GM18861 (cell line): ENCODE results near the gene IPO11.

Experiments used
- ATAC-seq: cut with Tn5 transposase; IDR thresholded peaks from one replicate; pipeline ENCODE4 v1.9.1; 2021; ENCODE audit not compliant: unreplicated experiment

IPO11 gene

GRCh38 chr5:62412549-62413329 is at the start of gene IPO11:
Gene IPO11, plus strand, starts transcription at chr5:62412763. Its CDS starts 24,517 bp downstream, at chr5:62437280.
- ATAC-seq = peak; percentile 98

GRCh38 chr5:62369039-62369438 is 43.5 kb upstream of the IPO11 start:
- ATAC-seq = no peak

- no peak for ATAC-seq
Measured at GRCh38 chr5:62371409-62371808, 41.2 kb upstream of the IPO11 start.

- ATAC-seq = no peak
Measured at GRCh38 chr5:62372600-62372999, 40.0 kb upstream of the IPO11 start.

GRCh38 chr5:62373382-62373781 is 39.2 kb upstream of the IPO11 start:
- ATAC-seq = no peak

GRCh38 chr5:62374090-62374489 is 38.5 kb upstream of the IPO11 start:
- ATAC-seq = no peak

GRCh38 chr5:62375627-62376026 is 36.9 kb upstream of the IPO11 start:
- no peak for ATAC-seq

GRCh38 chr5:62376064-62376463 is 36.5 kb upstream of the IPO11 start:
- ATAC-seq = no peak

- no peak for ATAC-seq
Measured at GRCh38 chr5:62385131-62385530, 27.4 kb upstream of the IPO11 start.

- no peak for ATAC-seq
Measured at GRCh38 chr5:62385816-62386400, 26.7 kb upstream of the IPO11 start.

GRCh38 chr5:62386824-62387223 is 25.7 kb upstream of the IPO11 start:
- ATAC-seq = no peak

GRCh38 chr5:62395210-62395950 is 17.2 kb upstream of the IPO11 start:
- no peak for ATAC-seq

GRCh38 chr5:62403411-62404250 is 8.9 kb upstream of the IPO11 start, which contains the start of gene DIMT1:
Gene DIMT1, minus strand, starts transcription at chr5:62403905. Its CDS starts 133 bp downstream, at chr5:62403772.
- ATAC-seq = peak; percentile 93

GRCh38 chr5:62413711-62414110 is 1.1 kb downstream of the IPO11 start:
- no peak for ATAC-seq

- no peak for ATAC-seq
Measured at GRCh38 chr5:62418462-62419076, 6.0 kb downstream of the IPO11 start.

GRCh38 chr5:62419609-62420008 is 7.0 kb downstream of the IPO11 start:
- no peak for ATAC-seq

GRCh38 chr5:62421414-62421813 is 8.9 kb downstream of the IPO11 start:
- ATAC-seq = no peak

GRCh38 chr5:62424763-62425162 is 12.2 kb downstream of the IPO11 start:
- no peak for ATAC-seq

- no peak for ATAC-seq
Measured at GRCh38 chr5:62431735-62432620, 19.4 kb downstream of the IPO11 start.
